SK-N-MC (cell line): ENCODE results near the gene CBL.

ENCODE experiments used
- DNase-seq: peaks from one replicate; pipeline ENCODE4 v3.0.0-alpha.2; 2011; ENCODE audit warnings: low read depth, low spot score
- H3K27ac ChIP-seq: fragments of 200-600 bp; sonication (generic); 2 replicates; pipeline ENCODE4 v1.5.1; 2016; ENCODE audit warnings: mixed run types
- H3K36me3 ChIP-seq: fragments of 200-600 bp; sonication (generic); 2 replicates; pipeline ENCODE4 v1.6.1; 2017; ENCODE audit warnings: antibody characterized with exemption, low read length, mixed read lengths; ENCODE audit not compliant: insufficient read depth
- H3K4me3 ChIP-seq: fragments of 200-600 bp; sonication (generic); 2 replicates; pipeline ENCODE4 v1.5.1; 2016
- H3K9ac ChIP-seq: fragments of 200-600 bp; sonication (generic); 2 replicates; pipeline ENCODE4 v1.8.0; 2017; ENCODE audit warnings: mixed run types, mixed read lengths; ENCODE audit not compliant: insufficient read length
- H3K9me3 ChIP-seq: fragments of 200-600 bp; sonication (generic); 2 replicates; pipeline ENCODE4 v1.6.1; 2017; ENCODE audit warnings: low read depth, mild to moderate bottlenecking, antibody characterized with exemption, low read length, moderate library complexity, mixed read lengths
- EZH2 ChIP-seq: fragments of 200-600 bp; sonication (generic); IDR thresholded peaks from one replicate; pipeline ENCODE4 v1.6.1; 2017; ENCODE audit warnings: antibody characterized with exemption
- FOXP2 ChIP-seq: optimal IDR thresholded peaks from 2 replicates; pipeline ENCODE3; 2011; ENCODE audit warnings: mild to moderate bottlenecking, moderate library complexity; ENCODE audit not compliant: insufficient read depth; ENCODE audit errors: extremely low read length, control extremely low read depth
- POLR2AphosphoS5 ChIP-seq: IDR thresholded peaks from 2 replicates; pipeline ENCODE4 v1.6.1; 2012; ENCODE audit warnings: mild to moderate bottlenecking, low read depth, low read length, borderline replicate concordance

CBL gene

GRCh38 chr11:119266063-119266462 lies 59.9 kb downstream of the CBL start:
- Histone ChIP-seq H3K27ac (no peak overlapping the region), H3K36me3 (no peaks in the 10 kb centered on the region), H3K9ac (no peak overlapping the region), H3K4me3 (no peak overlapping the region), H3K9me3 (no peaks in the 10 kb centered on the region)
- TF ChIP-seq EZH2 (no peak), FOXP2 (no peak), POLR2AphosphoS5 (no peak)
- no peak for DNase-seq

- H3K9me3 ChIP-seq, result no peaks in the 10 kb centered on the region
- no peak for TF ChIP-seq FOXP2
- TF ChIP-seq POLR2AphosphoS5, result no peak
- TF ChIP-seq EZH2, result no peak
- H3K27ac ChIP-seq, result no peak overlapping the region
Measured at GRCh38 chr11:119266517-119267255, 60.5 kb downstream of the CBL start.

GRCh38 chr11:119267645-119268044 lies 61.5 kb downstream of the CBL start:
- no peaks in the 10 kb centered on the region for H3K9me3 ChIP-seq
- H3K27ac ChIP-seq, result no peak overlapping the region

More at GRCh38 chr11:119266517-119267255, 60.5 kb downstream of the CBL start:
- Histone ChIP-seq H3K9ac (no peak overlapping the region), H3K36me3 (no peaks in the 10 kb centered on the region), H3K4me3 (no peak overlapping the region)
- DNase-seq, result no peak

GRCh38 chr11:119273721-119274120 lies 67.6 kb downstream of the CBL start:
- Histone ChIP-seq H3K36me3 (peaks cover 13% of the 10 kb centered on the region), H3K4me3 (no peak overlapping the region), H3K27ac (no peak overlapping the region), H3K9ac (no peak overlapping the region), H3K9me3 (no peaks in the 10 kb centered on the region)
- TF ChIP-seq POLR2AphosphoS5 (no peak), FOXP2 (no peak), EZH2 (no peak)
- DNase-seq, result no peak

More at GRCh38 chr11:119267645-119268044, 61.5 kb downstream of the CBL start:
- no peak for DNase-seq
- no peak overlapping the region for H3K9ac ChIP-seq
- H3K4me3 ChIP-seq, result no peak overlapping the region
- no peak for TF ChIP-seq EZH2
- no peak for TF ChIP-seq FOXP2
- no peak for TF ChIP-seq POLR2AphosphoS5
- no peaks in the 10 kb centered on the region for H3K36me3 ChIP-seq

GRCh38 chr11:119277660-119278059 lies 71.5 kb downstream of the CBL start:
- Histone ChIP-seq H3K27ac (no peak overlapping the region), H3K36me3 (peaks cover 15% of the 10 kb centered on the region), H3K4me3 (no peak overlapping the region), H3K9me3 (no peaks in the 10 kb centered on the region), H3K9ac (no peak overlapping the region)
- no peak for DNase-seq
- TF ChIP-seq EZH2 (no peak), FOXP2 (no peak), POLR2AphosphoS5 (no peak)

- no peak for DNase-seq
- Histone ChIP-seq H3K9me3 (no peaks in the 10 kb centered on the region), H3K36me3 (peaks cover 30% of the 10 kb centered on the region), H3K4me3 (no peak overlapping the region), H3K27ac (no peak overlapping the region), H3K9ac (no peak overlapping the region)
- TF ChIP-seq POLR2AphosphoS5 (no peak), EZH2 (no peak), FOXP2 (no peak)
Measured at GRCh38 chr11:119282495-119282894, 76.4 kb downstream of the CBL start.

- no peak overlapping the region for H3K4me3 ChIP-seq
- TF ChIP-seq EZH2 (no peak), FOXP2 (no peak)
- no peaks in the 10 kb centered on the region for H3K9me3 ChIP-seq
- H3K9ac ChIP-seq, result no peak overlapping the region
- H3K36me3 ChIP-seq, result peaks cover 31% of the 10 kb centered on the region; the same call in 1 of the 2 replicates
- DNase-seq, result no peak
- no peak overlapping the region for H3K27ac ChIP-seq
Measured at GRCh38 chr11:119284344-119285157, 78.4 kb downstream of the CBL start.

GRCh38 chr11:119285431-119285830 lies 79.3 kb downstream of the CBL start:
- H3K9me3 ChIP-seq, result no peaks in the 10 kb centered on the region
- H3K27ac ChIP-seq, result no peak overlapping the region
- no peak overlapping the region for H3K9ac ChIP-seq
- TF ChIP-seq EZH2, result no peak
- no peak for TF ChIP-seq POLR2AphosphoS5
- no peak overlapping the region for H3K4me3 ChIP-seq
- DNase-seq, result no peak
- peaks cover 36% of the 10 kb centered on the region; the same call in 1 of the 2 replicates for H3K36me3 ChIP-seq
